HG03159 (cell line): ENCODE results near the gene PACRGL.
A peak's percentile ranks its signal among the peaks of the same experiment; 100 is the strongest.

ENCODE experiments used
- ATAC-seq: cut with Tn5 transposase; IDR thresholded peaks from one replicate; pipeline ENCODE4 v1.9.1; 2021; ENCODE audit warnings: mild to moderate bottlenecking, moderate library complexity; ENCODE audit not compliant: unreplicated experiment

Gene PACRGL

GRCh38 chr4:20700007-20700761 is at the start of gene PACRGL:
TSS of gene PACRGL (plus strand) at chr4:20700458. CDS start at chr4:20704482, 4,024 bp downstream.
- peak; percentile 100 for ATAC-seq

- no peak for ATAC-seq
These were observed 47.9 kb upstream of the PACRGL start for GRCh38 chr4:20652226-20652885.

- no peak for ATAC-seq
These were observed 41.8 kb upstream of the PACRGL start for GRCh38 chr4:20658456-20658855.

GRCh38 chr4:20662851-20663250 is 37.4 kb upstream of the PACRGL start:
- no peak for ATAC-seq

- ATAC-seq = no peak
These were observed 34.0 kb upstream of the PACRGL start for GRCh38 chr4:20666012-20666860.

GRCh38 chr4:20672262-20672661 is 28.0 kb upstream of the PACRGL start:
- no peak for ATAC-seq

GRCh38 chr4:20675786-20676185 is 24.5 kb upstream of the PACRGL start:
- no peak for ATAC-seq

GRCh38 chr4:20676501-20677197 is 23.6 kb upstream of the PACRGL start:
- ATAC-seq = no peak

GRCh38 chr4:20678400-20678799 is 21.9 kb upstream of the PACRGL start:
- ATAC-seq = no peak

GRCh38 chr4:20679951-20680350 is 20.3 kb upstream of the PACRGL start:
- no peak for ATAC-seq

GRCh38 chr4:20680736-20681135 is 19.5 kb upstream of the PACRGL start:
- ATAC-seq = no peak

GRCh38 chr4:20681271-20681670 is 19.0 kb upstream of the PACRGL start:
- ATAC-seq = no peak

GRCh38 chr4:20682853-20683252 is 17.4 kb upstream of the PACRGL start:
- ATAC-seq = no peak

GRCh38 chr4:20683766-20684165 is 16.5 kb upstream of the PACRGL start:
- no peak for ATAC-seq

GRCh38 chr4:20684852-20685763 is 15.2 kb upstream of the PACRGL start:
- ATAC-seq = no peak

GRCh38 chr4:20687864-20688263 is 12.4 kb upstream of the PACRGL start:
- no peak for ATAC-seq

GRCh38 chr4:20696815-20697214 is 3.4 kb upstream of the PACRGL start:
- no peak for ATAC-seq

- ATAC-seq = no peak
These were observed 1.9 kb upstream of the PACRGL start for GRCh38 chr4:20698382-20698781.

GRCh38 chr4:20698820-20699219 is 1.4 kb upstream of the PACRGL start:
- ATAC-seq = no peak

- no peak for ATAC-seq
These were observed 11.1 kb downstream of the PACRGL start for GRCh38 chr4:20711335-20711734.
